ENCODE measurements around the gene TMEM238L.

The TMEM238L gene

DNA sequence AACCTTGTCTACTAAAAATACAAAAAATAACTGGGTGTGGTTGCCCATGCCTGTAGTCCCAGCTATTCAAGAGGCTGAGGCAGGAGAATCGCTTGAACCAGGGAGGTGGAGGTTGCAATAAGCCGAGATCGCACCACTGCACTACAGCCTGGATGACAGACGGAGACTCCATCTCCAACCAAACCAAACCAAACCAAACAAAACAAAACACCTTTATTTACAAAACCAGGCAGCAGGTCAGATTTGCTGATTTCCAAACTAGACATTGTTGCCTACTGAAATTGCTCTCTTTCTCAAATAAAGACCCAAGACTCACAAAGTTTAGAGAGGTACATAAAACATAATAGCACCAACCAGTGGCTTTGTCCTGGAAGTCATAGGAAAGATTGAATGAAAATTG is 5.7 kb upstream of the TMEM238L start:
- no peak overlapping the region for H3K4me3 ChIP-seq (ENCODE audit: low read depth, low read length, poor library complexity, severe bottlenecking)
- H3K36me3 ChIP-seq (ENCODE audit: insufficient read depth, low read length), result no peaks in the 10 kb centered on the region
- TF ChIP-seq EZH2 (IDR thresholded peaks at IDR 0.05; ENCODE audit: borderline replicate concordance, low read length), result no peak
- TF ChIP-seq, protein P1, sequence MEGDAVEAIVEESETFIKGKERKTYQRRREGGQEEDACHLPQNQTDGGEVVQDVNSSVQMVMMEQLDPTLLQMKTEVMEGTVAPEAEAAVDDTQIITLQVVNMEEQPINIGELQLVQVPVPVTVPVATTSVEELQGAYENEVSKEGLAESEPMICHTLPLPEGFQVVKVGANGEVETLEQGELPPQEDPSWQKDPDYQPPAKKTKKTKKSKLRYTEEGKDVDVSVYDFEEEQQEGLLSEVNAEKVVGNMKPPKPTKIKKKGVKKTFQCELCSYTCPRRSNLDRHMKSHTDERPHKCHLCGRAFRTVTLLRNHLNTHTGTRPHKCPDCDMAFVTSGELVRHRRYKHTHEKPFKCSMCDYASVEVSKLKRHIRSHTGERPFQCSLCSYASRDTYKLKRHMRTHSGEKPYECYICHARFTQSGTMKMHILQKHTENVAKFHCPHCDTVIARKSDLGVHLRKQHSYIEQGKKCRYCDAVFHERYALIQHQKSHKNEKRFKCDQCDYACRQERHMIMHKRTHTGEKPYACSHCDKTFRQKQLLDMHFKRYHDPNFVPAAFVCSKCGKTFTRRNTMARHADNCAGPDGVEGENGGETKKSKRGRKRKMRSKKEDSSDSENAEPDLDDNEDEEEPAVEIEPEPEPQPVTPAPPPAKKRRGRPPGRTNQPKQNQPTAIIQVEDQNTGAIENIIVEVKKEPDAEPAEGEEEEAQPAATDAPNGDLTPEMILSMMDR (IDR thresholded peaks at IDR 0.05; ENCODE audit: low read length), result no peak

GRCh38 chr17:10807704-10808128 is 3.8 kb upstream of the TMEM238L start:
- Histone ChIP-seq H3K4me1 (ENCODE audit: insufficient read depth, low read length, severe bottlenecking) (no peaks in the 10 kb centered on the region), H2AFZ (ENCODE audit: low read length) (no peak overlapping the region), H4K20me1 (ENCODE audit: insufficient read depth, low read length) (no peaks in the 10 kb centered on the region), H3K27ac (ENCODE audit: low read depth, low read length, poor library complexity, severe bottlenecking) (no peak overlapping the region), H3K4me3 (ENCODE audit: low read depth, low read length, poor library complexity, severe bottlenecking) (no peak overlapping the region), H3K9ac (ENCODE audit: low read length) (no peak overlapping the region), H3K9me2 (ENCODE audit: low read depth, low read length) (no peaks in the 10 kb centered on the region), H3K9me3 (ENCODE audit: low read length) (no peaks in the 10 kb centered on the region), H3F3A (ENCODE audit: insufficient read depth, low read length) (no peaks in the 10 kb centered on the region), H3K4me2 (ENCODE audit: low read length) (no peak overlapping the region), H3K79me2 (ENCODE audit: insufficient read depth, low read length) (no peaks in the 10 kb centered on the region), H3K27me3 (ENCODE audit: insufficient read depth, low read length) (no peaks in the 10 kb centered on the region), H3K36me3 (ENCODE audit: insufficient read depth, low read length) (no peaks in the 10 kb centered on the region)
- no peak for TF ChIP-seq EZH2 (IDR thresholded peaks at IDR 0.05; ENCODE audit: borderline replicate concordance, low read length)
- TF ChIP-seq, protein P1 (IDR thresholded peaks at IDR 0.05; ENCODE audit: low read length), result no peak

More for the DNA sequence above, 5.7 kb upstream of the TMEM238L start:
- Histone ChIP-seq H3F3A (ENCODE audit: insufficient read depth, low read length) (no peaks in the 10 kb centered on the region), H3K4me1 (ENCODE audit: insufficient read depth, low read length, severe bottlenecking) (no peaks in the 10 kb centered on the region), H3K4me2 (ENCODE audit: low read length) (no peak overlapping the region), H3K79me2 (ENCODE audit: insufficient read depth, low read length) (no peaks in the 10 kb centered on the region), H2AFZ (ENCODE audit: low read length) (no peak overlapping the region), H3K27ac (ENCODE audit: low read depth, low read length, poor library complexity, severe bottlenecking) (no peak overlapping the region), H3K9me2 (ENCODE audit: low read depth, low read length) (no peaks in the 10 kb centered on the region), H3K9me3 (ENCODE audit: low read length) (no peaks in the 10 kb centered on the region), H3K27me3 (ENCODE audit: insufficient read depth, low read length) (no peaks in the 10 kb centered on the region), H4K20me1 (ENCODE audit: insufficient read depth, low read length) (no peaks in the 10 kb centered on the region), H3K9ac (ENCODE audit: low read length) (no peak overlapping the region)

- Histone ChIP-seq H3K4me2 (ENCODE audit: low read length) (no peak overlapping the region), H3K4me1 (ENCODE audit: insufficient read depth, low read length, severe bottlenecking) (no peaks in the 10 kb centered on the region), H3K4me3 (ENCODE audit: low read depth, low read length, poor library complexity, severe bottlenecking) (no peak overlapping the region), H3K27ac (ENCODE audit: low read depth, low read length, poor library complexity, severe bottlenecking) (no peak overlapping the region), H3K9ac (ENCODE audit: low read length) (no peak overlapping the region), H3K27me3 (ENCODE audit: insufficient read depth, low read length) (no peaks in the 10 kb centered on the region), H4K20me1 (ENCODE audit: insufficient read depth, low read length) (no peaks in the 10 kb centered on the region), H3K9me3 (ENCODE audit: low read length) (no peaks in the 10 kb centered on the region), H2AFZ (ENCODE audit: low read length) (no peak overlapping the region), H3K36me3 (ENCODE audit: insufficient read depth, low read length) (no peaks in the 10 kb centered on the region), H3K9me2 (ENCODE audit: low read depth, low read length) (no peaks in the 10 kb centered on the region), H3K79me2 (ENCODE audit: insufficient read depth, low read length) (no peaks in the 10 kb centered on the region), H3F3A (ENCODE audit: insufficient read depth, low read length) (no peaks in the 10 kb centered on the region)
- TF ChIP-seq, protein P1 (IDR thresholded peaks at IDR 0.05; ENCODE audit: low read length), result no peak
- no peak for TF ChIP-seq EZH2 (IDR thresholded peaks at IDR 0.05; ENCODE audit: borderline replicate concordance, low read length)
These were observed 2.8 kb upstream of the TMEM238L start for GRCh38 chr17:10806545-10807262.
